HG02981 (cell line): ENCODE measurements around the gene ATG5.

ENCODE experiments used
- ATAC-seq: cut with Tn5 transposase; IDR thresholded peaks from one replicate; pipeline ENCODE4 v1.9.1; 2021; ENCODE audit warnings: mild to moderate bottlenecking, moderate library complexity; ENCODE audit not compliant: unreplicated experiment

Gene ATG5

GRCh38 chr6:106325336-106326178 is at the start of gene ATG5:
ATG5 (minus strand) TSS chr6:106325760; CDS start chr6:106316208, 9,552 bp downstream.
- peak; percentile 94 for ATAC-seq

GRCh38 chr6:106373502-106374239 is 48.1 kb upstream of the ATG5 start:
- ATAC-seq = no peak

GRCh38 chr6:106372838-106373501 is 47.4 kb upstream of the ATG5 start:
- no peak for ATAC-seq

GRCh38 chr6:106370639-106371038 is 45.1 kb upstream of the ATG5 start:
- ATAC-seq = no peak

- ATAC-seq = no peak
Measured at GRCh38 chr6:106369739-106370138, 44.2 kb upstream of the ATG5 start.

- ATAC-seq = no peak
Measured at GRCh38 chr6:106363401-106364138, 38.0 kb upstream of the ATG5 start.

- ATAC-seq = peak; percentile 18
Measured at GRCh38 chr6:106360989-106361430, 35.5 kb upstream of the ATG5 start.

- peak; percentile 71 for ATAC-seq
Measured at GRCh38 chr6:106360410-106360988, 34.9 kb upstream of the ATG5 start, which contains the start of gene CRYBG1. CRYBG1 (plus strand) TSS chr6:106360717; CDS start chr6:106360909, 192 bp downstream.

GRCh38 chr6:106359959-106360409 is 34.4 kb upstream of the ATG5 start:
- ATAC-seq = no peak

- no peak for ATAC-seq
Measured at GRCh38 chr6:106356378-106356777, 30.8 kb upstream of the ATG5 start.

- ATAC-seq = no peak
Measured at GRCh38 chr6:106347219-106347618, 21.7 kb upstream of the ATG5 start.

GRCh38 chr6:106339334-106340029 is 13.9 kb upstream of the ATG5 start:
- ATAC-seq = peak; percentile 69

GRCh38 chr6:106334646-106335448 is 9.3 kb upstream of the ATG5 start:
- ATAC-seq = no peak

- ATAC-seq = no peak
Measured at GRCh38 chr6:106324726-106325335, 729 bp downstream of the ATG5 start.

- no peak for ATAC-seq
Measured at GRCh38 chr6:106321940-106322339, 3.6 kb downstream of the ATG5 start.

- no peak for ATAC-seq
Measured at GRCh38 chr6:106318851-106319250, 6.7 kb downstream of the ATG5 start.

- no peak for ATAC-seq
Measured at GRCh38 chr6:106318061-106318460, 7.5 kb downstream of the ATG5 start.

- no peak for ATAC-seq
Measured at GRCh38 chr6:106316375-106316766, 9.2 kb downstream of the ATG5 start.
